Measurements from ENCODE around the gene PCNT. TPM values are rescaled to one million over a fixed set of nuclear protein-coding genes. Genes with fewer than 3 reads are reported as not detected.

Gene PCNT
- total and polyA plus RNA-seq, 9 of the 15 experiments (the other 6 are each of a cell fraction or from before 2014, with no cell fraction given) = 9.1 to 53.5 (median 31.3) TPM

DNA sequence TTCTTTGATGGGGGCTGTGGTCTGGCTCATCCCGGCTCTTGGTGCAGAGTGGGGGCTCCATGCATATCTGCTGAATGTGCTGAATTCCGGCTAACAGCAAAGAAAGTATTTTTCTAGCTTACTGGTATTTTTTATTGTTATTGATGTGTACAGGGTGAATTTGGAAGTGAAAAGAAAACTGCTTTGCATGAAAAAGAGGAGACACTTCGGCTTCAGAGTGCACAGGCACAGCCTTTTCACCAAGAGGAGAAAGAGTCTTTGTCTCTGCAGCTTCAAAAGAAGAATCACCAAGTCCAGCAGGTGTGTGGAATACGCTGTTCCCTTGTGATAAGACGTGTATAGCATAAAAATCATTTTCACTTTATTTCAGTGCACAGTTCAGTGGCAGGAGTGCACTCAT lies 57.6 kb downstream of the PCNT start:
- peaks cover 16% of the 10 kb centered on the region; the same call in 1 of the 2 replicates for H3K9me3 ChIP-seq (replicated peaks; ENCODE audit: control insufficient read depth, insufficient read depth, low read depth, low read length)
- CTCF ChIA-PET (ENCODE audit: low intra/inter-chr PET ratio) = no interaction called here
- DNase-seq (ENCODE audit: extremely low read depth in 1 of 4, low spot score in 3 of 4) = no peak
- H3K4me3 ChIP-seq = no peak overlapping the region
- ATAC-seq = no peak
- no peak overlapping the region for H3K27ac ChIP-seq (ENCODE audit: extremely low read depth, low read depth, low read length)
- no peak overlapping the region for H3K9ac ChIP-seq (ENCODE audit: insufficient read depth in 1 of 2, low read depth in 2 of 2, low read length in 2 of 2)
- H4K20me1 ChIP-seq (replicated peaks; ENCODE audit: control insufficient read depth, insufficient read depth, low read length) = no peaks in the 10 kb centered on the region
- H3K9me1 ChIP-seq (ENCODE audit: control insufficient read depth, insufficient read depth, low read length) = no peaks in the 10 kb centered on the region
- WGBS (ENCODE audit: insufficient coverage, low coverage, missing lambda C conversion rate) = 93% methylated on average over 5 of the region's 5 CpGs
- H3K36me3 ChIP-seq (ENCODE audit: control insufficient read depth, insufficient read depth, low read length) = peaks cover 57% of the 10 kb centered on the region
- in situ Hi-C loops (cut with MboI) (no loop called here), intact Hi-C loops (cut with micrococcal nuclease) (no loop called here)
- POLR2A ChIA-PET = interaction anchor here (0.5 to 1.6 kb wide), 2 partner anchors 10 to 232 kb away, joined by 3 to 6 read pairs; no protein-coding TSS in a partner anchor
- H3K4me1 ChIP-seq (replicated peaks in 1 of 2; ENCODE audit: control insufficient read depth in 2 of 2, insufficient read depth in 2 of 2, low read length in 2 of 2) = peaks cover 0 to 12% of the 10 kb centered on the region in 2 experiments; a peak in 1 of 5 replicates
- no peaks in the 10 kb centered on the region for H3K27me3 ChIP-seq (ENCODE audit: control insufficient read depth in 2 of 2, insufficient read depth in 2 of 2, low read length in 2 of 2)
- H3K79me2 ChIP-seq (ENCODE audit: control insufficient read depth, insufficient read depth, low read length) = peaks cover 44% of the 10 kb centered on the region
- no peak overlapping the region for H2AFZ ChIP-seq (ENCODE audit: low read depth, low read length)
- no peak for FAIRE-seq
- BruUV-seq (replicated peaks) = no TSS peak
- no peak overlapping the region for H3K4me2 ChIP-seq (ENCODE audit: insufficient read depth, low read length)
- TF ChIP-seq ZNF316 (IDR thresholded peaks at IDR 0.05) = peak; percentile 24; the same call in 1 of the 2 replicates
- 0 out of 2 replicates have a peak, but pooled peaks have one; percentile 8 for TF ChIP-seq C11orf30 (IDR thresholded peaks at IDR 0.05; ENCODE audit: low read depth)
- TF ChIP-seq FOXA3 (CRISPR knock-in tag; conservative IDR thresholded peaks at IDR 0.05 in 1 of 2, IDR thresholded peaks at IDR 0.05 in 1 of 2) = no peak
- no peak for TF ChIP-seq MTF1 (CRISPR knock-in tag; IDR thresholded peaks at IDR 0.05; ENCODE audit: borderline replicate concordance)
- TF ChIP-seq KAT7 (CRISPR knock-in tag; IDR thresholded peaks at IDR 0.05; ENCODE audit: borderline replicate concordance) = no peak
- no peak for TF ChIP-seq HOXB6 (CRISPR knock-in tag; IDR thresholded peaks at IDR 0.05; ENCODE audit: borderline replicate concordance)

DNA sequence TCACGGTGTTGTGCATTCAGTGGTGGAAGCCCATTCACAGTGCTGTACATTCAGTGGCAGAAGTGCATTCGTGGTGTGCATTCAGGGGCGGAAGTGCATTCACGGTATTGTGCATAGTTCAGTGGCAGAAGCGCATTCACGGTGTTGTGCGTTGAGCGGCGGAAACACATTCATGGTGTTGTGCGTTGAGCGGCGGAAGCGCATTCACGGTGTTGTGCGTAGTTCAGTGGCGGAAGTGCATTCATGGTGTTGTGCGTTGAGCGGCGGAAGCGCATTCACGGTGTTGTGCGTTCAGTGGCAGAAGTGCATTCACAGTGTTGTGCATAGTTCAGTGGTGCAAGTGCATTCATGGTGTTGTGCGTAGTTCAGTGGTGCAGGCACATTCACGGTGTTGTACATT lies 60.6 kb downstream of the PCNT start:
- no peak overlapping the region for H2AFZ ChIP-seq (ENCODE audit: low read depth, low read length)
- no peak for FAIRE-seq
- no peak for ATAC-seq
- no peak overlapping the region for H3K9ac ChIP-seq (ENCODE audit: insufficient read depth in 1 of 2, low read depth in 2 of 2, low read length in 2 of 2)
- CTCF ChIA-PET (ENCODE audit: low intra/inter-chr PET ratio) = no interaction called here
- H4K20me1 ChIP-seq (replicated peaks; ENCODE audit: control insufficient read depth, insufficient read depth, low read length) = no peaks in the 10 kb centered on the region
- no peak overlapping the region for H3K4me3 ChIP-seq
- H3K79me2 ChIP-seq (ENCODE audit: control insufficient read depth, insufficient read depth, low read length) = peaks cover 22% of the 10 kb centered on the region
- peaks cover 10% of the 10 kb centered on the region; the same call in 1 of the 2 replicates for H3K9me3 ChIP-seq (replicated peaks; ENCODE audit: control insufficient read depth, insufficient read depth, low read depth, low read length)
- H3K4me1 ChIP-seq (replicated peaks in 1 of 2; ENCODE audit: control insufficient read depth in 2 of 2, insufficient read depth in 2 of 2, low read length in 2 of 2) = peaks cover 0 to 16% of the 10 kb centered on the region in 2 experiments; a peak in 1 of 5 replicates
- H3K4me2 ChIP-seq (ENCODE audit: insufficient read depth, low read length) = no peak overlapping the region
- H3K9me1 ChIP-seq (ENCODE audit: control insufficient read depth, insufficient read depth, low read length) = no peaks in the 10 kb centered on the region
- in situ Hi-C loops (cut with MboI) = no loop called here
- no peak overlapping the region for H3K27ac ChIP-seq (ENCODE audit: extremely low read depth, low read depth, low read length)
- H3K36me3 ChIP-seq (ENCODE audit: control insufficient read depth, insufficient read depth, low read length) = peaks cover 54% of the 10 kb centered on the region; the same call in 2 of the 3 replicates
- 94% methylated on average over 23 of the region's 24 CpGs for WGBS (ENCODE audit: insufficient coverage, low coverage, missing lambda C conversion rate)
- TF ChIP-seq, protein P1, sequence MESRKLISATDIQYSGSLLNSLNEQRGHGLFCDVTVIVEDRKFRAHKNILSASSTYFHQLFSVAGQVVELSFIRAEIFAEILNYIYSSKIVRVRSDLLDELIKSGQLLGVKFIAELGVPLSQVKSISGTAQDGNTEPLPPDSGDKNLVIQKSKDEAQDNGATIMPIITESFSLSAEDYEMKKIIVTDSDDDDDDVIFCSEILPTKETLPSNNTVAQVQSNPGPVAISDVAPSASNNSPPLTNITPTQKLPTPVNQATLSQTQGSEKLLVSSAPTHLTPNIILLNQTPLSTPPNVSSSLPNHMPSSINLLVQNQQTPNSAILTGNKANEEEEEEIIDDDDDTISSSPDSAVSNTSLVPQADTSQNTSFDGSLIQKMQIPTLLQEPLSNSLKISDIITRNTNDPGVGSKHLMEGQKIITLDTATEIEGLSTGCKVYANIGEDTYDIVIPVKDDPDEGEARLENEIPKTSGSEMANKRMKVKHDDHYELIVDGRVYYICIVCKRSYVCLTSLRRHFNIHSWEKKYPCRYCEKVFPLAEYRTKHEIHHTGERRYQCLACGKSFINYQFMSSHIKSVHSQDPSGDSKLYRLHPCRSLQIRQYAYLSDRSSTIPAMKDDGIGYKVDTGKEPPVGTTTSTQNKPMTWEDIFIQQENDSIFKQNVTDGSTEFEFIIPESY (CRISPR knock-in tag; IDR thresholded peaks at IDR 0.05) = peak; percentile 43; the same call in 1 of the 2 replicates
- no peak for TF ChIP-seq PRPF4 (IDR thresholded peaks at IDR 0.05; ENCODE audit: insufficient read depth, low read depth, low read length, poor library complexity, severe bottlenecking)
- BruUV-seq (replicated peaks) = no TSS peak
- no peak for DNase-seq (ENCODE audit: extremely low read depth in 1 of 4, low spot score in 3 of 4)
- intact Hi-C loops (cut with micrococcal nuclease) = no loop called here
- POLR2A ChIA-PET = no interaction called here
- no peaks in the 10 kb centered on the region for H3K27me3 ChIP-seq (ENCODE audit: control insufficient read depth in 2 of 2, insufficient read depth in 2 of 2, low read length in 2 of 2)
